GM12892 (cell line): ENCODE data around the gene GALNTL6.

Experiments
- DNase-seq: peaks from one replicate; pipeline ENCODE4 v3.0.0; 2011; ENCODE audit not compliant: insufficient read length
- FAIRE-seq: peaks from 2 replicates; lab custom pipeline; 2011; peaks lifted over from hg19 to GRCh38; lab: Jason Lieb, UNC
- POLR2A ChIP-seq: IDR thresholded peaks from 2 replicates; pipeline ENCODE4 v1.6.1; 2011; ENCODE audit warnings: low read depth, low read length, control low read depth
- POLR2AphosphoS5 ChIP-seq: IDR thresholded peaks from 2 replicates; pipeline ENCODE4 v1.6.1; 2011; ENCODE audit warnings: low read depth, low read length, control low read depth
- TAF1 ChIP-seq: IDR thresholded peaks from 2 replicates; pipeline ENCODE4 v1.6.1; 2011; ENCODE audit warnings: low read depth, mild to moderate bottlenecking, control low read depth, low read length, borderline replicate concordance

GALNTL6 gene

DNA sequence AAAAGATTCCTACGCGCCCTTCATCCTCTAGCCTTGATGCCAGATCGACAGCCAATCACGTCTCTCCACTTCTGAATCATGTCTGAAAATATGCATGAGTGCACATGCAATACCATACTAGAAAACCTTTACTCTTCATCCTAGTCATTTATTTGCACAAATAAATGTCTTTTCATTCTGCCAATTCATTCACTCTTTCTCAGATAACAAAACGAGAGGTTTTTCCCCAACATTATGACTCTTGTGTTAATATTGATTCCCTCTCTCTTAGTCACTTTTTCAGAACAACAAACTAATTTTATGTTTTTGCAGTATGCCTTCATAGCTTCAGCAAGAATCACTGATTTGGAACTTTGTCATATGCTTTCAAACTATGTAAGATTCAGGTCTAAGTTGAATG, 806.0 kb downstream of the GALNTL6 start:
- FAIRE-seq (no peak), DNase-seq (no peak)
- TF ChIP-seq POLR2AphosphoS5: no peak
- no peak for TF ChIP-seq POLR2A
- no peak for TF ChIP-seq TAF1

DNA sequence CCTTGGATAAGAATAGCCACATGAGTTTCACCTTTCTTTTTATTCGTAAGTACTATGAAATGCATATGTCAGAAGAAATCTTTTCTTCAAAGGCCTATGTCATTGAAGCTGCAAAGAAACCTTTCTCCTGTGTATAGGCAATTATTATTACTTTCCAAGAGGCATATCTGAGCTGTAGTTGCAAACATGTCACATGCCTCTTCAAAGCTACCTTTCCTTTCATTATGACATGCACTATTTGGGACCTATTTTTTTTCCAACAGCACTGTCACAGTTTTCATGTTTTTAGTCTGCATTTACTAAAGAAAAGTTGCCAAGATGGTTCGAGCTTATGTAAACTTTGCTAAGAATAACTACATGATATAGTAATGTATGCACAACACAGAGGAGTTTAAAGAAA, 806.6 kb downstream of the GALNTL6 start:
- TF ChIP-seq POLR2A: no peak
- TF ChIP-seq TAF1: no peak
- TF ChIP-seq POLR2AphosphoS5: no peak
- FAIRE-seq: no peak
- no peak for DNase-seq

DNA sequence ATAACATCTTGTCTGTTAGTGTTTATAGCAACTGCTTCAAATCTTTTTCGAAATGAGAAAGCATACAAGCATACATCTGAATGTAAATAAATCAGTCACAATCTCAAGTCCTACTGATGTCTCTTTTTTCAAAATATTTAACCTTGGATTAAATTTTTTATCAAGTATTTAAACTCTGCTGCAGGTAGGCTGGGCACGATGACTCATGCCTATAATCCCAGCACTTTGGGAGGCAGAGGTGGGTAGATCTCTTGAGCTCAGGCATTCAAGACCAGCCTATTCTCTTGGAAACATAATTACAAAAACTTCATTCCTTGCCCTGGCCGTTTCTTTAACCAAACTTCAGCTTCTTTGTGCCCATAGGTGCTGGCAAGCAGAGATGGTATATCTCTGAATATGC, 815.1 kb downstream of the GALNTL6 start:
- no peak for FAIRE-seq
- no peak for DNase-seq

DNA sequence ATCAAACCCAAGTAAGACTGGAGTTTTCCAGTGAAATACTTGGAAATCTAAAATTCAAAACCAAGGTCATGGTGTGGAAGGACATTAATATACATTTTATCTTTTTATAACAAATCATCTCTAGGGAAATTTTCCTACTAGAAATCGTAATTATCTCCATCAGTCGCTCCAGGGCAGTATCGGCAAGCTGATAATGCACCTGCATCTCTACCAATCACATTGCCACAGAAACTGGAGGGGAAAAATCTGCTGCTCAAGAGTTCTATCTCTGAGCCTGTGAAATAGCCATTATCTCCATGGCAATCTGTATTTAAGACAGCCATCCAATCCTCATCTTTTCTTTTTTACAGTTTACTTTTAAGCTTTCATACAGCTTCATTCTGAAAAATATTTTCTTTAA, 817.1 kb downstream of the GALNTL6 start:
- no peak for FAIRE-seq
- DNase-seq: no peak
- no peak for TF ChIP-seq POLR2A
- TF ChIP-seq POLR2AphosphoS5: no peak
- TF ChIP-seq TAF1: no peak

More for the DNA sequence above, 815.1 kb downstream of the GALNTL6 start:
- TF ChIP-seq TAF1: no peak
- no peak for TF ChIP-seq POLR2AphosphoS5
- TF ChIP-seq POLR2A: no peak

DNA sequence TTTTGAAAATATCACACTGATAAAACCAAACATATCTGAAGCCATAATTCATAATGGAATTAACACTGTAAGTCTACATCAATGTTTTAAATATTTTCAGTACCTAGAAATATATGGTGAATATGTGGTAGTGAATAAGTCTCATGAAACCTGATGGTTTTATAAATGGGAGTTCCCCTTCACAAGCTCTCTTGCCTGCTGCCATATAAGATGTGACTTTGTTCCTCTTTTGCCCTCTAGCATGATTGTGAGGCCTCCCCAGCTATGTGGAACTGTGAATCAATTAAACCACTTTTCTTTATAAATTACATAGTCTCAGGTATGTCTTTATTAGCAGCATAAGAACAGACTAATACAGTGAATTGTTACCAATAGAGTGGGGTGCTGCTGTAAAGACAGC, 818.6 kb downstream of the GALNTL6 start:
- DNase-seq: no peak
- FAIRE-seq: no peak
- TF ChIP-seq TAF1 (no peak), POLR2A (no peak)

DNA sequence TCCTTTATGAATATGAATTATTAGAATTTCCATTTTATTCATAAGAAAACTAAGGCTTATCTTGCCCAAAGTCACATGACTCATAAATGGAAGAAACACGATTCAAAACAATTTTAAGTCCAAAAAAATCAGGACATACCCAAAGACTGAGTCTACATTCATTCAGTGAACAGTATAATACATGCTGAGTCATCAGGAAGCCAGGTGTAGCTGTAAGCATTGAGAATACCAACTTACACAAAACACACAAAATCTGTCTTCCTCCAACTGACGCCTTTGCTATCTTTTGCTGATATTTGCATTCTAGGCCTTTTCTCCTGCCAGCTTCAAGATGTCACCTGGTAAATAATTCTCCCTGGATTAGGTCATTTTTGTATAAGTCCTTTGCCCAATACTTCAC, 835.3 kb downstream of the GALNTL6 start:
- TF ChIP-seq POLR2AphosphoS5 (no peak), TAF1 (no peak), POLR2A (no peak)
- FAIRE-seq (no peak), DNase-seq (no peak)

DNA sequence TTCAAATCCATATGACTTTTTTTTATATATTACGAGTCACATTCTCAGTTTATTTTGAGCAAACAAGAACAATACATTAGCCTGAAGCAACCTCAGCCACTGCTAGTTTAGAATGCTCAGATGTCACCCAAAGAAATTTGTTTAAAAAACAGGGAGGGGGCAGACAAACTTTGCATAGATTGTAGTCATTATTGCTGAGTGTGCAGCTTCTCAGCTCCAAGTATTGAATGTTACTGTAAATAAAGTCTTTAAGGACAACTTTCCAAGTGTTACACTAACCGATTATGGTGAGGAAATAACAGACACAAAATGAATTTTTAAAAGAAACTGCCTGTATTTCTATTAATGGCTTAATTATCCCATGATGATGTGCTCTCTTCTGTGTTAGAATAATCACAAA, 835.9 kb downstream of the GALNTL6 start:
- no peak for TF ChIP-seq POLR2AphosphoS5
- no peak for TF ChIP-seq POLR2A
- FAIRE-seq (no peak), DNase-seq (no peak)

DNA sequence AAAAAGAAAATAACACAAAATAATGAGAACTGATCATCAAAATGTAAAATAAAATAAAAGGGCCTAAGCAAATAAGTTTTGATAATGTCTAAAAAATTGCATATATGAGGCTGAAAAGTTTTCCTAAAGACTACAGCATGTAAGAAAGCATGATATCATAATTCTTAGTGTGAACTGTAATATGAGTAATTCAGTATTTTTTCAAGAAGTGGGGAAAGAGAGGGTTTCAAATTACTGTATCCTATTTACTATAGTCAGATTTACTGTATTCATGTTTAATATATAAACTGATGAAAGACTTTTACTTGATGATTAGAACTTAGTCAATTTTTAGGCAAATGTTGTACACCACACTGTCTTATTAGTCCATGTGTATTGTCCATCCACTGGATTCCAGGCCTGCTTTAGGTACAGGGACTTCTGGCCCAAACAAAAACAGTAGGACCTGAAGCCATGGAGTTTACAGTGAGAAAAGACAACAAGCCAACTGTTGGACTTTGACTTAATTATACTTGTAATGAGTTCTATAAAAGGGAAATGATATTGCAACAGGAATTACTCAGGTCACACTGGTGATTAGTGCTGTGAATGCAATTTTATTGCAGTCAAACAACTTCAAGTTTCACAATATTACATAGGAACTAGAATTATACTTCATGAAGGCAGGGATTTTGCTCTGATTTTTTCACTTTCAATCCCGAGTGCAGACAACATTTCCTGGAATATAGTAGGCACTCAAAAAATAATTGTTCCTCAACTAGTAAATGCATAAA, 837.7 kb downstream of the GALNTL6 start:
- FAIRE-seq (no peak), DNase-seq (no peak)
- TF ChIP-seq POLR2AphosphoS5 (no peak), POLR2A (no peak), TAF1 (no peak)

DNA sequence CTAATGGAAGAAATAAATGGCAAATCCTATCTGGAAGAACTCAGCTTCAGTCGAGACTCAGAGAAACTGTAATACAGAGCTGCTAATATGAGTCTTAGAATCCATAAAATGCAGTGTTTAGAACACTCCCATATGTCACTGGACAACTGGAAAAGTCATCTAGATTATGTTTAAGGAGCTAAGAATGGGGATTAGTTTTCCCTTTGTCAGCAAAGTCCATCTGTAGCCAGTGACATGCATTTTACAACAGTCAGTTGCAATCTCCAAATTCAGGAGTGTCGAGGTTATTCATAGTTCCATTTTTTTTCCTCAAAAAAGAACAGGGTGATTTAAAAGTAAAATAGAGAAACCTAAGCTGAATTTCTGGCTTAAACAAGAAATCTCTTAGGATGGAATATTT, 838.8 kb downstream of the GALNTL6 start:
- FAIRE-seq: no peak
- no peak for DNase-seq
- TF ChIP-seq POLR2AphosphoS5: no peak
- TF ChIP-seq POLR2A: no peak
- no peak for TF ChIP-seq TAF1

DNA sequence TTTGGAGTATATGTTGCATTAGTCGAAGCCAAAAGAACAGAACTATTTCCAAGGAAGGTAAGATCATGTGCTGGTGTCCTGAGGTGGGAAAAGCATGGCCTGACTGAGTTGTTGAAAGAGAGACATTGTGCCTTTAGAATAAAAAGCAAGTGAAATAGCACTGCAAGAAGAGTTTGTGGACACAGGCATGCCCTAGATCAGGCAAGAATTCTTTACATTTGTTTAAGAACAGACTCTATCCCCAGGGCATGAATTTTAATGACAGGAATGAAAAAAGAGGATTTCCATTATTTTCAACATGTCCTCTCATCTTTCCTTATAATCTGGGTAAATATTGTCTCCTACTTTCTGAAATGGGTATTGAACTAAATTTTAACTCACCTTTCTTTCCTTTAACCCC, 839.2 kb downstream of the GALNTL6 start:
- DNase-seq (no peak), FAIRE-seq (no peak)
- no peak for TF ChIP-seq POLR2A
- TF ChIP-seq TAF1: no peak
- no peak for TF ChIP-seq POLR2AphosphoS5

DNA sequence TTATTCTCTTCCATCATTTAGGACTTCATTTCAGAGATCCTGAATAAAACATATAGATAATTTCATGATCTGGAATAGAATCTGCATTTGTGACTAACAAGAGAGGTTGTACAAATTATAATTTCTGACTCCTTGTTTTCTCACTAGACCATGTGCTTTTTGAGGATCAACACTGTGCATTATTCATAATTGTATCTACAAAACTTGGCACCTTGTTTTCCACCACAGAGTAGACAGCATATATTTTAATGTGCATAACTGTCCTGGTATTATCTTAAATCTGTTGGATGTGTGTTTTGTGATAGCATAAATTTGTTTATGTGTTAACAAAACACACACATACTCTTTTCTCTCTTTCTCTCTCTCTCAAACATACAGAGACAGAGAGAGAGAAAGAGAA, 840.5 kb downstream of the GALNTL6 start:
- TF ChIP-seq TAF1: no peak
- TF ChIP-seq POLR2A: no peak
- no peak for TF ChIP-seq POLR2AphosphoS5
- no peak for DNase-seq
- no peak for FAIRE-seq

DNA sequence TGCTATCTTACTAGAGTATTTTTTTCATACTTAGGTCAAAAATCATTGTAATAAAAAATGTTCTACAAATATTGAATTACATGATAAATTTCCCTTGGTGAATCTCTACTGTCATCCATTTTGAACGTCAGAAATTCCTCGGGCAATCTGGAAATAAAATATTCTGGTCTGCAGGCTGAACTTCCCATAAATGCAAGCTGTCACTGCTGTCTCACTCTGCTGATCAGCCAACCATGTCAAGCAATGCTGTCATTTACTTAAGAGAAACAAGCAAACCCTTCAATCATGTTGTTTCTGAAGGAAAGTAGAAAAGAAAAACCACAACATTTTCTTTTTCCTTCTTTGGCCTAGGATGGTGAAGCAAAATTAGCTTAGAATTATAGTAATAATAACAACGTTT, 841.3 kb downstream of the GALNTL6 start:
- DNase-seq: no peak
- no peak for TF ChIP-seq TAF1
- no peak for TF ChIP-seq POLR2A
- TF ChIP-seq POLR2AphosphoS5: no peak
- FAIRE-seq: no peak

DNA sequence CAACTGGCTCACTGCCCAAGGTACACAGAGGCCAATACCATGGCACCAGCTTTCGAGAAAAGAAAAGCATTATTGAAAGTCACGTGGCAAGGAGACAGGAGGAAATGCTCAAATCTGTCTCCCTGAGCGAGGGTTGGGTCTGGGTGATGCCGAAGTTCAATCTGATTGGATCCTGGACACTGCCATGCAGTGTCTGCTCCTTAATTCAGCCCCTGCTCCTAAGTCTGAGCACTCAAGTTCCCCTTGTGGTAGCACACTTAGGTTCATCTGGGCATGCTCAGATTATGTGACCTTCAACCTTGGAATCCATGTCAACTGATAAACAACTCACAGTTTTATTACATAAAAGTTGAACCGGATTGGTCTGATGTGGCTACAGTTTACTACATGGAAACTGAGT, 842.9 kb downstream of the GALNTL6 start:
- TF ChIP-seq POLR2AphosphoS5 (no peak), TAF1 (no peak), POLR2A (no peak)
- no peak for FAIRE-seq
- DNase-seq: no peak
